ENCODE measurements around the gene ABCE1. TPM values are rescaled to one million over a fixed set of nuclear protein-coding genes. Genes with fewer than 3 reads are reported as not detected.
A peak's percentile ranks its signal among the peaks of the same experiment; 100 is the strongest.

Gene ABCE1
- polyA plus RNA-seq (2011; rRNA removed) (113 and 130 TPM in 2 replicates), polyA plus RNA-seq (2017; fragmentation: RNase III; extraction: RNeasy Plus Mini Kit Qiagen cat#74134 plus additional on column Dnase treatment) (120 to 138 TPM (median 125 TPM) in 3 replicates), polyA minus RNA-seq (2011; rRNA and poly(A)+ RNA removed) (60.1 and 74.7 TPM in 2 replicates)
- 46.1 and 47.4 TPM in 2 replicates for polyA plus RNA-seq (2012; cell fraction: cytosol; rRNA removed)
- polyA plus RNA-seq (2012; cell fraction: nucleus; rRNA removed) = 27.5 and 29.4 TPM in 2 replicates

DNA sequence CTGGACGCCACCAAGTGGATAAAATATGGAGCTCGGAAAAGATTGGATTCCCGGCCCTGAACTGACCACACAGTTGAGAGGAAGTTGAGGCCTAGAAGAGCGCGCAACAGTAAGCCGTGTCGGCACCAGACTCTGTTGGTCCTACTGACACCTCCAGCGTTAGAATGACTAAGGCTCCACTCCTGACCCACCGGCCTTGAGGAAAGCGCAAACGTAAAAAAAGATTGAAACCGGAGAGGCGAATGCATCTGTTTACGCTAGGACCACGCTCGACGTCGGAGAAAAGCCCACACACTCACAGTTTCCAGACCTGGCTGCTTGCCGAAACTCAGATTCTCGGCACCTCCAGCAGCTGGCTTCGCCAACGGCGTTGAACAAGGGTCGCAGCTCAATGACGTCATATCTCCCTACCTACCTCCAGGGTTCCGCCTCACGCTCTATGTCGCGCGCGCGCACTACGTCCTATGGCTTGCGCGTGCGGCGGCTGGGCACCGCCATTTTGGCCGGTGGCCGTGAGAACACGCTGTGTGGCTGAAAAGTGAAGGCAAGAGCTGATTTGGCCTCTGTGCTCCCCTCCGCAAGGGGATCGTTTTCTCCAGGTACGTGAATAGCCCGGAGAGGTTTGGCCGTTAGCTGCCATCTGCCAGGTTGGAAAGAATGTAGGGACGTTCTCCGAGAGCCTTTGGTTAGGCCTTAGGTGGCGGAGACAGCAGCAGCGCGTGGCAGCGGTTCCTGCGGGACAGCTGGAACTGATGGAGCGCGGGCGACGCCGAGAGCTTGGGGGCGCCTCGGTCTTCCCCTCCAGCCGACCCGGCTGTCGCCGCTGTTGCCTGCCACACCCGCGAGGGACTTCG is at the start of gene ABCE1, which contains the start of gene ANAPC10:
TSS of gene ABCE1 (plus strand) at position 491 of the 854 bp plus-strand sequence. CDS start 6,102 bp downstream, outside the sequence.
TSS of gene ANAPC10 (minus strand) at position 376 of the 854 bp plus-strand sequence. CDS start 2,097 bp downstream, outside the sequence.
- Histone ChIP-seq H3K4me2 (peak within 1 kb of the TSS; percentile 89), H3K4me1 (peaks cover 23% of the 10 kb centered on the region), H3K27ac (peak within 1 kb of the TSS; percentile 93 to 95), H3K4me3 (peak within 1 kb of the TSS; percentile 85), H3K9me3 (peaks cover 12% of the 10 kb centered on the region; the same call in 2 of the 3 replicates)
- ChIA-PET CTCF (interaction anchor here (1.0 to 1.4 kb wide), 3 partner anchors 13 to 77 kb away, joined by 3 to 5 read pairs (median 4); no protein-coding TSS in a partner anchor), POLR2A (interaction anchor here (1.0 to 1.3 kb wide), 3 partner anchors 13 to 81 kb away, joined by 3 to 4 read pairs (median 4); no protein-coding TSS in a partner anchor)
- no peak for FAIRE-seq
- ATAC-seq = peak; percentile 94 to 95
- under 1% methylated on average over 30 of the region's 67 CpGs for WGBS (ENCODE audit: missing lambda C conversion rate)
- peak; percentile 79 to 96 for DNase-seq (ENCODE audit: low read depth in 1 of 2, low spot score in 1 of 2)
- TF ChIP-seq HEYL (CRISPR knock-in tag; IDR thresholded peaks at IDR 0.05) = no peak
- TF ChIP-seq, protein P1, sequence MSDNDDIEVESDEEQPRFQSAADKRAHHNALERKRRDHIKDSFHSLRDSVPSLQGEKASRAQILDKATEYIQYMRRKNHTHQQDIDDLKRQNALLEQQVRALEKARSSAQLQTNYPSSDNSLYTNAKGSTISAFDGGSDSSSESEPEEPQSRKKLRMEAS (IDR thresholded peaks at IDR 0.05) = peak; percentile 94
- no peak for TF ChIP-seq RARB (CRISPR knock-in tag; IDR thresholded peaks at IDR 0.05)
- no peak for TF ChIP-seq CBX8 (IDR thresholded peaks at IDR 0.05)
- no peak for TF ChIP-seq NR3C1 (IDR thresholded peaks at IDR 0.05)
- no peak for TF ChIP-seq ZNF302 (CRISPR knock-in tag; IDR thresholded peaks at IDR 0.05)
- peak; percentile 35; the same call in 1 of the 3 replicates for TF ChIP-seq SMC3 (IDR thresholded peaks at IDR 0.05)
- TF ChIP-seq RCOR1 (IDR thresholded peaks at IDR 0.05; ENCODE audit: low read depth, low read length) = no peak
- TF ChIP-seq MAFK (IDR thresholded peaks at IDR 0.05; ENCODE audit: partially characterized antibody) = no peak
- TF ChIP-seq EHMT2 (IDR thresholded peaks at IDR 0.05; ENCODE audit: low read depth) = no peak
- no peak for TF ChIP-seq ZFP36 (IDR thresholded peaks at IDR 0.05; ENCODE audit: borderline replicate concordance, partially characterized antibody)
- no peak for TF ChIP-seq EP300 (IDR thresholded peaks at IDR 0.05)
- no peak for TF ChIP-seq HDAC2 (IDR thresholded peaks at IDR 0.05)
- TF ChIP-seq BHLHE40 (IDR thresholded peaks at IDR 0.05; ENCODE audit: low read depth, low read length) = no peak
- TF ChIP-seq, protein P2, sequence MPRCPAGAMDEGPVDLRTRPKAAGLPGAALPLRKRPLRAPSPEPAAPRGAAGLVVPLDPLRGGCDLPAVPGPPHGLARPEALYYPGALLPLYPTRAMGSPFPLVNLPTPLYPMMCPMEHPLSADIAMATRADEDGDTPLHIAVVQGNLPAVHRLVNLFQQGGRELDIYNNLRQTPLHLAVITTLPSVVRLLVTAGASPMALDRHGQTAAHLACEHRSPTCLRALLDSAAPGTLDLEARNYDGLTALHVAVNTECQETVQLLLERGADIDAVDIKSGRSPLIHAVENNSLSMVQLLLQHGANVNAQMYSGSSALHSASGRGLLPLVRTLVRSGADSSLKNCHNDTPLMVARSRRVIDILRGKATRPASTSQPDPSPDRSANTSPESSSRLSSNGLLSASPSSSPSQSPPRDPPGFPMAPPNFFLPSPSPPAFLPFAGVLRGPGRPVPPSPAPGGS (IDR thresholded peaks at IDR 0.05) = peak; percentile 74; the same call in 2 of the 3 replicates
- TF ChIP-seq, protein P3, sequence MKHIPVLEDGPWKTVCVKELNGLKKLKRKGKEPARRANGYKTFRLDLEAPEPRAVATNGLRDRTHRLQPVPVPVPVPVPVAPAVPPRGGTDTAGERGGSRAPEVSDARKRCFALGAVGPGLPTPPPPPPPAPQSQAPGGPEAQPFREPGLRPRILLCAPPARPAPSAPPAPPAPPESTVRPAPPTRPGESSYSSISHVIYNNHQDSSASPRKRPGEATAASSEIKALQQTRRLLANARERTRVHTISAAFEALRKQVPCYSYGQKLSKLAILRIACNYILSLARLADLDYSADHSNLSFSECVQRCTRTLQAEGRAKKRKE (CRISPR knock-in tag; IDR thresholded peaks at IDR 0.05; ENCODE audit: low read depth) = no peak
- no peak for TF ChIP-seq HOXB5 (CRISPR knock-in tag; IDR thresholded peaks at IDR 0.05)
- TF ChIP-seq, protein P4, sequence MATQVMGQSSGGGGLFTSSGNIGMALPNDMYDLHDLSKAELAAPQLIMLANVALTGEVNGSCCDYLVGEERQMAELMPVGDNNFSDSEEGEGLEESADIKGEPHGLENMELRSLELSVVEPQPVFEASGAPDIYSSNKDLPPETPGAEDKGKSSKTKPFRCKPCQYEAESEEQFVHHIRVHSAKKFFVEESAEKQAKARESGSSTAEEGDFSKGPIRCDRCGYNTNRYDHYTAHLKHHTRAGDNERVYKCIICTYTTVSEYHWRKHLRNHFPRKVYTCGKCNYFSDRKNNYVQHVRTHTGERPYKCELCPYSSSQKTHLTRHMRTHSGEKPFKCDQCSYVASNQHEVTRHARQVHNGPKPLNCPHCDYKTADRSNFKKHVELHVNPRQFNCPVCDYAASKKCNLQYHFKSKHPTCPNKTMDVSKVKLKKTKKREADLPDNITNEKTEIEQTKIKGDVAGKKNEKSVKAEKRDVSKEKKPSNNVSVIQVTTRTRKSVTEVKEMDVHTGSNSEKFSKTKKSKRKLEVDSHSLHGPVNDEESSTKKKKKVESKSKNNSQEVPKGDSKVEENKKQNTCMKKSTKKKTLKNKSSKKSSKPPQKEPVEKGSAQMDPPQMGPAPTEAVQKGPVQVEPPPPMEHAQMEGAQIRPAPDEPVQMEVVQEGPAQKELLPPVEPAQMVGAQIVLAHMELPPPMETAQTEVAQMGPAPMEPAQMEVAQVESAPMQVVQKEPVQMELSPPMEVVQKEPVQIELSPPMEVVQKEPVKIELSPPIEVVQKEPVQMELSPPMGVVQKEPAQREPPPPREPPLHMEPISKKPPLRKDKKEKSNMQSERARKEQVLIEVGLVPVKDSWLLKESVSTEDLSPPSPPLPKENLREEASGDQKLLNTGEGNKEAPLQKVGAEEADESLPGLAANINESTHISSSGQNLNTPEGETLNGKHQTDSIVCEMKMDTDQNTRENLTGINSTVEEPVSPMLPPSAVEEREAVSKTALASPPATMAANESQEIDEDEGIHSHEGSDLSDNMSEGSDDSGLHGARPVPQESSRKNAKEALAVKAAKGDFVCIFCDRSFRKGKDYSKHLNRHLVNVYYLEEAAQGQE (IDR thresholded peaks at IDR 0.05) = no peak
- TF ChIP-seq RNF2 (IDR thresholded peaks at IDR 0.05; ENCODE audit: borderline replicate concordance, low read depth) = no peak
- TF ChIP-seq MYC (IDR thresholded peaks at IDR 0.05; ENCODE audit: borderline replicate concordance, low read length) = peak; percentile 97
- no peak for TF ChIP-seq RFX5 (IDR thresholded peaks at IDR 0.05)
- no peak for TF ChIP-seq POLR2AphosphoS2 (conservative IDR thresholded peaks at IDR 0.05; ENCODE audit: low read length)
- TF ChIP-seq HOXA7 (CRISPR knock-in tag; IDR thresholded peaks at IDR 0.05) = no peak
- no peak for TF ChIP-seq TP53 (CRISPR knock-in tag; IDR thresholded peaks at IDR 0.05)
- no peak for TF ChIP-seq CBX2 (IDR thresholded peaks at IDR 0.05; ENCODE audit: borderline replicate concordance, low read depth)
- TF ChIP-seq ESRRA (IDR thresholded peaks at IDR 0.05; ENCODE audit: borderline replicate concordance, low read length) = no peak
- TF ChIP-seq, protein P5, sequence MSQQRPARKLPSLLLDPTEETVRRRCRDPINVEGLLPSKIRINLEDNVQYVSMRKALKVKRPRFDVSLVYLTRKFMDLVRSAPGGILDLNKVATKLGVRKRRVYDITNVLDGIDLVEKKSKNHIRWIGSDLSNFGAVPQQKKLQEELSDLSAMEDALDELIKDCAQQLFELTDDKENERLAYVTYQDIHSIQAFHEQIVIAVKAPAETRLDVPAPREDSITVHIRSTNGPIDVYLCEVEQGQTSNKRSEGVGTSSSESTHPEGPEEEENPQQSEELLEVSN (IDR thresholded peaks at IDR 0.05; ENCODE audit: borderline replicate concordance, low read depth) = peak; percentile 54; the same call in 1 of the 2 replicates
- no peak for TF ChIP-seq FOSL2 (IDR thresholded peaks at IDR 0.05)
- TF ChIP-seq FOSL2 (CRISPR knock-in tag; IDR thresholded peaks at IDR 0.05) = peak; percentile 73
- TF ChIP-seq ZSCAN20 (CRISPR knock-in tag; IDR thresholded peaks at IDR 0.05) = no peak
- TF ChIP-seq GATA3 (IDR thresholded peaks at IDR 0.05; ENCODE audit: borderline replicate concordance) = no peak; the same call in 1 of the 2 replicates
- no peak for TF ChIP-seq CEBPB (IDR thresholded peaks at IDR 0.05)

Data from A549 (cell line).